ENCODE results near the gene RHPN2. TPM values are rescaled to one million over a fixed set of nuclear protein-coding genes. Genes with fewer than 3 reads are reported as not detected.

The RHPN2 gene
- total and polyA plus RNA-seq, 2 of the 13 experiments (the other 11 are each of a cell fraction or from before 2014, with no cell fraction given), result 20.3 to 48.0 TPM

DNA sequence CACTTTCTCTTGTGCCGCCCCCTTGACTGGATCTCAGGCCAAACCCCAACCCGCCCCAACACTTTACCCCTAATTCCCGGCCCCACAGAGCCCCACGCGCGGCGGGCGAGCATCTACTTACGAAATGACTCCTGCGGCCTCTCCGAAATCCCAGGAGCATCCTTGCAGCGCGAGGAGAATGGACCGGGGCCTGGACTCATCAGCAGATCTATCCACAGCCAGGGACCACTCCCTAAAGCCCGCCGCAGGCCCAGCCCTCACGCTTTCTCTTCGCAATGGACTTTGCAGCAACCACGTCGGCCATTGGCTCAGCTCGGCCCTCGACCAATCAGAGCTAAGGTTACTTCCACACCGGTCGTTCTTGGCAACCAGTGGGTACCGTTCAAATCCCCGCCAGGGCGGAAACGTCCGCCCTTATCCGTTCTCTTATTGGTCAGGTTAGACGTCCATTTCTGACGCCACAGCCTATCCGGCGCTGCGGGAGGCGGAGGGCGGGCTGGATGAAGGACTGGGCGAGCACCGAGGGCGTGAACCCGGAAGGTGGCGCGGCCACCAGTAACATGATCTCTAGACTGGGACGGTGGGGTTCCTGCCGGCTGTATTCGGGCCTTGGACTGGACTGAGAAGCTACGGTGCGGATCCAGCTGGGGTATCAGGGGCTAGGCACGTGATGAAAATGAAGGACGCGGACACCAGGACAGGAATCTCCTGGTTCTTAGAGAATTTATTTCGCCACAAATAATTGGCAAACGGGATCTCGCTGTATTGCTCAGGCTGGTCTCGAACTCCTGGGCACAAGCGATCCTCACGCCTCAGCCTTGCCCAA lies 92.8 kb downstream of the RHPN2 start, which contains the start of the genes CEP89 and FAAP24 (continued):
- TF ChIP-seq, protein P1, sequence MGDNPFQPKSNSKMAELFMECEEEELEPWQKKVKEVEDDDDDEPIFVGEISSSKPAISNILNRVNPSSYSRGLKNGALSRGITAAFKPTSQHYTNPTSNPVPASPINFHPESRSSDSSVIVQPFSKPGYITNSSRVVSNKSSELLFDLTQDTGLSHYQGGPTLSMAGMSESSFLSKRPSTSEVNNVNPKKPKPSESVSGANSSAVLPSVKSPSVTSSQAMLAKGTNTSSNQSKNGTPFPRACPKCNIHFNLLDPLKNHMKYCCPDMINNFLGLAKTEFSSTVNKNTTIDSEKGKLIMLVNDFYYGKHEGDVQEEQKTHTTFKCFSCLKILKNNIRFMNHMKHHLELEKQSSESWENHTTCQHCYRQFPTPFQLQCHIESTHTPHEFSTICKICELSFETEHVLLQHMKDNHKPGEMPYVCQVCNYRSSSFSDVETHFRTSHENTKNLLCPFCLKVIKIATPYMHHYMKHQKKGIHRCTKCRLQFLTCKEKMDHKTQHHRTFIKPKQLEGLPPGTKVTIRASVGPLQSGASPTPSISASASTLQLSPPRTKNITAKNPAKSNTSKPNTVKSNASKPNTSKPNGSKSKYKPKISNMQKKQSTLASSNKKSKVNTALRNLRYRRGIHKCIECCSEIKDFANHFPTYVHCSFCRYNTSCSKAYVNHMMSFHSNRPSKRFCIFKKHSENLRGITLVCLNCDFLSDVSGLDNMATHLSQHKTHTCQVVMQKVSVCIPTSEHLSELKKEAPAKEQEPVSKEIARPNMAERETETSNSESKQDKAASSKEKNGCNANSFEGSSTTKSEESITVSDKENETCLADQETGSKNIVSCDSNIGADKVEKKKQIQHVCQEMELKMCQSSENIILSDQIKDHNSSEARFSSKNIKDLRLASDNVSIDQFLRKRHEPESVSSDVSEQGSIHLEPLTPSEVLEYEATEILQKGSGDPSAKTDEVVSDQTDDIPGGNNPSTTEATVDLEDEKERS (CRISPR knock-in tag; IDR thresholded peaks at IDR 0.05), result 0 out of 2 replicates have a peak, but pooled peaks have one; percentile 21
- TF ChIP-seq, protein P2, sequence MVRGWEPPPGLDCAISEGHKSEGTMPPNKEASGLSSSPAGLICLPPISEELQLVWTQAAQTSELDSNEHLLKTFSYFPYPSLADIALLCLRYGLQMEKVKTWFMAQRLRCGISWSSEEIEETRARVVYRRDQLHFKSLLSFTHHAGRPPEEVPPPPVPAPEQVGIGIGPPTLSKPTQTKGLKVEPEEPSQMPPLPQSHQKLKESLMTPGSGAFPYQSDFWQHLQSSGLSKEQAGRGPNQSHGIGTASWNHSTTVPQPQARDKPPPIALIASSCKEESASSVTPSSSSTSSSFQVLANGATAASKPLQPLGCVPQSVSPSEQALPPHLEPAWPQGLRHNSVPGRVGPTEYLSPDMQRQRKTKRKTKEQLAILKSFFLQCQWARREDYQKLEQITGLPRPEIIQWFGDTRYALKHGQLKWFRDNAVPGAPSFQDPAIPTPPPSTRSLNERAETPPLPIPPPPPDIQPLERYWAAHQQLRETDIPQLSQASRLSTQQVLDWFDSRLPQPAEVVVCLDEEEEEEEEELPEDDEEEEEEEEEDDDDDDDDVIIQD (CRISPR knock-in tag; IDR thresholded peaks at IDR 0.05; ENCODE audit: low read depth), result no peak; the same call in 1 of the 2 replicates
- TF ChIP-seq RARA (CRISPR knock-in tag; IDR thresholded peaks at IDR 0.05) (peak; percentile 86), GATAD1 (CRISPR knock-in tag; IDR thresholded peaks at IDR 0.05) (peak; percentile 91), ZNF326 (CRISPR knock-in tag; IDR thresholded peaks at IDR 0.05; ENCODE audit: borderline replicate concordance) (no peak), SATB2 (CRISPR knock-in tag; IDR thresholded peaks at IDR 0.05) (no peak), PHF8 (CRISPR knock-in tag; IDR thresholded peaks at IDR 0.05) (peak; percentile 80), RFX5 (IDR thresholded peaks at IDR 0.05; ENCODE audit: low read depth, low read length) (peak; percentile 52; the same call in 1 of the 2 replicates), SRF (IDR thresholded peaks at IDR 0.05; ENCODE audit: low read depth, low read length) (no peak), POLR2A (IDR thresholded peaks at IDR 0.05; ENCODE audit: insufficient read depth in 1 of 2, low read depth in 2 of 2, low read length in 2 of 2) (peak; percentile 59 to 76), ZNF773 (CRISPR knock-in tag; IDR thresholded peaks at IDR 0.05; ENCODE audit: borderline replicate concordance) (no peak), ZFP36L1 (CRISPR knock-in tag; IDR thresholded peaks at IDR 0.05) (peak; percentile 100), HOXA9 (CRISPR knock-in tag; IDR thresholded peaks at IDR 0.05; ENCODE audit: borderline replicate concordance) (peak; percentile 97), SMAD9 (CRISPR knock-in tag; IDR thresholded peaks at IDR 0.05) (no peak), TCF12 (IDR thresholded peaks at IDR 0.05) (no peak), TCF12 (CRISPR knock-in tag; IDR thresholded peaks at IDR 0.05) (no peak), ZBTB3 (CRISPR knock-in tag; IDR thresholded peaks at IDR 0.05; ENCODE audit: borderline replicate concordance, low read depth) (0 out of 2 replicates have a peak, but pooled peaks have one; percentile 22), ZNF792 (CRISPR knock-in tag; IDR thresholded peaks at IDR 0.05) (no peak), ZNF329 (CRISPR knock-in tag; IDR thresholded peaks at IDR 0.05; ENCODE audit: low read depth) (no peak), ZNF562 (CRISPR knock-in tag; IDR thresholded peaks at IDR 0.05; ENCODE audit: borderline replicate concordance) (no peak), JARID2 (CRISPR knock-in tag; IDR thresholded peaks at IDR 0.05; ENCODE audit: insufficient replicate concordance) (no peak), ZNF101 (CRISPR knock-in tag; IDR thresholded peaks at IDR 0.05; ENCODE audit: borderline replicate concordance, low read depth) (no peak)
- TF ChIP-seq, protein P3, sequence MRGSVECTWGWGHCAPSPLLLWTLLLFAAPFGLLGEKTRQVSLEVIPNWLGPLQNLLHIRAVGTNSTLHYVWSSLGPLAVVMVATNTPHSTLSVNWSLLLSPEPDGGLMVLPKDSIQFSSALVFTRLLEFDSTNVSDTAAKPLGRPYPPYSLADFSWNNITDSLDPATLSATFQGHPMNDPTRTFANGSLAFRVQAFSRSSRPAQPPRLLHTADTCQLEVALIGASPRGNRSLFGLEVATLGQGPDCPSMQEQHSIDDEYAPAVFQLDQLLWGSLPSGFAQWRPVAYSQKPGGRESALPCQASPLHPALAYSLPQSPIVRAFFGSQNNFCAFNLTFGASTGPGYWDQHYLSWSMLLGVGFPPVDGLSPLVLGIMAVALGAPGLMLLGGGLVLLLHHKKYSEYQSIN (CRISPR knock-in tag; IDR thresholded peaks at IDR 0.05; ENCODE audit: borderline replicate concordance), result no peak
- TF ChIP-seq, protein P4, sequence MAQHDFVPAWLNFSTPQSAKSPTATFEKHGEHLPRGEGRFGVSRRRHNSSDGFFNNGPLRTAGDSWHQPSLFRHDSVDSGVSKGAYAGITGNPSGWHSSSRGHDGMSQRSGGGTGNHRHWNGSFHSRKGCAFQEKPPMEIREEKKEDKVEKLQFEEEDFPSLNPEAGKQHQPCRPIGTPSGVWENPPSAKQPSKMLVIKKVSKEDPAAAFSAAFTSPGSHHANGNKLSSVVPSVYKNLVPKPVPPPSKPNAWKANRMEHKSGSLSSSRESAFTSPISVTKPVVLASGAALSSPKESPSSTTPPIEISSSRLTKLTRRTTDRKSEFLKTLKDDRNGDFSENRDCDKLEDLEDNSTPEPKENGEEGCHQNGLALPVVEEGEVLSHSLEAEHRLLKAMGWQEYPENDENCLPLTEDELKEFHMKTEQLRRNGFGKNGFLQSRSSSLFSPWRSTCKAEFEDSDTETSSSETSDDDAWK (CRISPR knock-in tag; IDR thresholded peaks at IDR 0.05), result no peak

Data from HepG2 (cell line).